Ascending aorta (tissue), 2 donors: ENCODE data around the gene UMAD1. TPM values are rescaled to one million over a fixed set of nuclear protein-coding genes. Genes with fewer than 3 reads are reported as not detected.

Experiments used
- DNase-seq, 2 donors: peaks; one replicate each; pipeline ENCODE4 v3.0.0-alpha.2; 2019; ENCODE audit warnings: low spot score in 2 of 2
- H3K27ac ChIP-seq, 2 donors: fragments of 200-600 bp; sonication (generic); one replicate each; pipeline ENCODE4 v1.5.1; 2016 to 2017; ENCODE audit warnings: mild to moderate bottlenecking in 1 of 2
- H3K27me3 ChIP-seq: fragments of 200-600 bp; sonication (generic); one replicate; pipeline ENCODE4 v1.5.1; 2017
- H3K36me3 ChIP-seq, 2 donors: fragments of 200-600 bp; sonication (generic); one replicate each; pipeline ENCODE4 v1.5.1; 2016
- H3K4me1 ChIP-seq, 2 donors: fragments of 200-600 bp; sonication (generic); one replicate each; pipeline ENCODE4 v1.5.1; 2016 to 2017; ENCODE audit warnings: mild to moderate bottlenecking in 1 of 2
- H3K4me3 ChIP-seq, 2 donors: fragments of 200-600 bp; sonication (generic); one replicate each; pipeline ENCODE4 v1.5.1; 2016 to 2017; ENCODE audit warnings: mild to moderate bottlenecking in 1 of 2
- H3K9me3 ChIP-seq, 2 donors: fragments of 200-600 bp; sonication (generic); one replicate each; pipeline ENCODE4 v1.5.1; 2016
- CTCF ChIP-seq, 3 experiments: fragments of 200-600 bp in 2 of 3; fragments of 450-650 bp in 1 of 3; sonication (generic) in 2 of 3; IDR thresholded peaks; one replicate each; pipeline ENCODE4 v1.5.1; 2016 to 2019; ENCODE audit warnings: antibody characterized with exemption in 3 of 3, mild to moderate bottlenecking in 1 of 3, moderate library complexity in 1 of 3
- intact Hi-C: fragments of 100-400 bp; cut with DNase I; formaldehyde crosslinking; loops from one replicate; pipeline ENCODE4 v1.15.1; 2023
- total RNA-seq: library from RNA; depleted of rRNA; stranded (reverse); fragments of >200 nt; gene quantifications from one replicate; pipeline ENCODE4 v1.1.0, GENCODE V29; 2016

Gene UMAD1
- total RNA-seq, 1 donor from 2014 or later, result 17.7 TPM

GRCh38 chr7:7705318-7705717 is 64.8 kb downstream of the UMAD1 start:
- Histone ChIP-seq H3K4me1 (peaks cover 0 to 10% of the 10 kb centered on the region in 2 donors), H3K27me3 (no peaks in the 10 kb centered on the region), H3K9me3 (no peaks in the 10 kb centered on the region), H3K36me3 (no peaks in the 10 kb centered on the region), H3K27ac (no peak overlapping the region), H3K4me3 (no peak overlapping the region)
- DNase-seq, result no peak
- TF ChIP-seq CTCF (IDR thresholded peaks at IDR 0.05), result no peak
- intact Hi-C loops, result no loop called here

GRCh38 chr7:7706101-7706511 is 65.6 kb downstream of the UMAD1 start:
- Histone ChIP-seq H3K4me3 (no peak overlapping the region), H3K4me1 (peaks cover 0 to 10% of the 10 kb centered on the region in 2 donors), H3K36me3 (no peaks in the 10 kb centered on the region), H3K27me3 (no peaks in the 10 kb centered on the region), H3K9me3 (no peaks in the 10 kb centered on the region), H3K27ac (no peak overlapping the region)
- intact Hi-C loops, result no loop called here
- TF ChIP-seq CTCF (IDR thresholded peaks at IDR 0.05), result no peak
- no peak for DNase-seq

GRCh38 chr7:7706556-7707172 is 66.1 kb downstream of the UMAD1 start:
- no peak for TF ChIP-seq CTCF (IDR thresholded peaks at IDR 0.05)
- H3K36me3 ChIP-seq, result no peaks in the 10 kb centered on the region
- intact Hi-C loops, result no loop called here

GRCh38 chr7:7707246-7707645 is 66.7 kb downstream of the UMAD1 start:
- TF ChIP-seq CTCF (IDR thresholded peaks at IDR 0.05), result no peak
- no peak for DNase-seq
- Histone ChIP-seq H3K9me3 (no peaks in the 10 kb centered on the region), H3K36me3 (no peaks in the 10 kb centered on the region), H3K27ac (no peak overlapping the region), H3K4me3 (no peak overlapping the region), H3K27me3 (no peaks in the 10 kb centered on the region), H3K4me1 (peaks cover 0 to 10% of the 10 kb centered on the region in 2 donors)
- intact Hi-C loops, result no loop called here

More at GRCh38 chr7:7706556-7707172, 66.1 kb downstream of the UMAD1 start:
- Histone ChIP-seq H3K4me1 (peaks cover 0 to 10% of the 10 kb centered on the region in 2 donors), H3K4me3 (no peak overlapping the region), H3K27ac (no peak overlapping the region), H3K9me3 (no peaks in the 10 kb centered on the region), H3K27me3 (no peaks in the 10 kb centered on the region)
- DNase-seq, result no peak

GRCh38 chr7:7707806-7708205 is 67.3 kb downstream of the UMAD1 start:
- H3K27me3 ChIP-seq, result no peaks in the 10 kb centered on the region
- H3K4me3 ChIP-seq, result no peak overlapping the region
- H3K4me1 ChIP-seq, result peaks cover 0 to 10% of the 10 kb centered on the region in 2 donors
- no peak overlapping the region for H3K27ac ChIP-seq
- no peak for DNase-seq
- no peak for TF ChIP-seq CTCF (IDR thresholded peaks at IDR 0.05)
- no peaks in the 10 kb centered on the region for H3K9me3 ChIP-seq
- intact Hi-C loops, result no loop called here
- no peaks in the 10 kb centered on the region for H3K36me3 ChIP-seq

GRCh38 chr7:7709291-7709690 is 68.7 kb downstream of the UMAD1 start:
- Histone ChIP-seq H3K36me3 (no peaks in the 10 kb centered on the region), H3K4me1 (peaks cover 0 to 10% of the 10 kb centered on the region in 2 donors), H3K27me3 (no peaks in the 10 kb centered on the region), H3K27ac (no peak overlapping the region), H3K9me3 (no peaks in the 10 kb centered on the region), H3K4me3 (no peak overlapping the region)
- intact Hi-C loops, result no loop called here
- DNase-seq, result no peak
- TF ChIP-seq CTCF (IDR thresholded peaks at IDR 0.05), result no peak
